HEK293 (cell line): Measurements from ENCODE around the gene FOXP1.
A peak's percentile ranks its signal among the peaks of the same experiment; 100 is the strongest.

Experiments
- KLF10 ChIP-seq: fragments of 450-650 bp; IDR thresholded peaks from 2 replicates; pipeline ENCODE4 v1.5.1; 2018; ENCODE audit warnings: missing biosample characterization, mild to moderate bottlenecking, missing genetic modification characterization
- KLF16 ChIP-seq: fragments of 450-650 bp; formaldehyde crosslinking; IDR thresholded peaks from 2 replicates; pipeline ENCODE4 v1.5.1; 2017; ENCODE audit warnings: missing biosample characterization, missing genetic modification characterization
- KLF9 ChIP-seq: fragments of 450-650 bp; formaldehyde crosslinking; IDR thresholded peaks from 2 replicates; pipeline ENCODE4 v1.5.1; 2016; ENCODE audit warnings: missing biosample characterization, missing genetic modification characterization, low read depth
- RBAK ChIP-seq: fragments of 450-650 bp; formaldehyde crosslinking; IDR thresholded peaks from 2 replicates; pipeline ENCODE4 v1.5.1; 2016; ENCODE audit warnings: missing biosample characterization, missing genetic modification characterization
- ZEB2 ChIP-seq: fragments of 450-650 bp; formaldehyde crosslinking; IDR thresholded peaks from 2 replicates; pipeline ENCODE4 v1.5.1; 2016; ENCODE audit warnings: missing biosample characterization, missing genetic modification characterization
- ZFP3 ChIP-seq: fragments of 450-650 bp; formaldehyde crosslinking; IDR thresholded peaks from 2 replicates; pipeline ENCODE4 v1.5.1; 2016; ENCODE audit warnings: low read depth, missing biosample characterization, missing genetic modification characterization
- ZNF138 ChIP-seq: fragments of 450-650 bp; formaldehyde crosslinking; IDR thresholded peaks from 2 replicates; pipeline ENCODE4 v1.5.1; 2016; ENCODE audit warnings: missing biosample characterization, missing genetic modification characterization, borderline replicate concordance
- ZNF155 ChIP-seq: fragments of 450-650 bp; formaldehyde crosslinking; IDR thresholded peaks from 2 replicates; pipeline ENCODE4 v1.5.1; 2016; ENCODE audit warnings: missing biosample characterization, missing genetic modification characterization
- ZNF19 ChIP-seq: fragments of 450-650 bp; formaldehyde crosslinking; IDR thresholded peaks from 2 replicates; pipeline ENCODE4; 2016; ENCODE audit warnings: missing biosample characterization, missing genetic modification characterization, low read depth
- ZNF211 ChIP-seq: fragments of 450-650 bp; formaldehyde crosslinking; IDR thresholded peaks from 2 replicates; pipeline ENCODE4 v1.5.1; 2016; ENCODE audit warnings: low read depth, missing biosample characterization, missing genetic modification characterization
- ZNF239 ChIP-seq: fragments of 450-650 bp; formaldehyde crosslinking; IDR thresholded peaks from 2 replicates; pipeline ENCODE4 v1.5.1; 2016; ENCODE audit warnings: missing biosample characterization, missing genetic modification characterization
- ZNF292 ChIP-seq: fragments of 450-650 bp; formaldehyde crosslinking; IDR thresholded peaks from 2 replicates; pipeline ENCODE4 v1.5.1; 2016; ENCODE audit warnings: low read depth, missing biosample characterization, missing genetic modification characterization, borderline replicate concordance
- ZNF324 ChIP-seq: fragments of 450-650 bp; formaldehyde crosslinking; IDR thresholded peaks from 2 replicates; pipeline ENCODE4 v1.5.1; 2016; ENCODE audit warnings: missing biosample characterization, missing genetic modification characterization
- ZNF548 ChIP-seq: fragments of 450-650 bp; formaldehyde crosslinking; IDR thresholded peaks from 2 replicates; pipeline ENCODE4 v1.5.1; 2016; ENCODE audit warnings: missing biosample characterization, missing genetic modification characterization
- ZNF585B ChIP-seq: fragments of 450-650 bp; formaldehyde crosslinking; IDR thresholded peaks from 2 replicates; pipeline ENCODE4 v1.5.1; 2016; ENCODE audit warnings: missing biosample characterization, missing genetic modification characterization
- ZNF596 ChIP-seq: fragments of 450-650 bp; IDR thresholded peaks from 2 replicates; pipeline ENCODE4 v1.5.0; 2018; ENCODE audit warnings: missing biosample characterization, mild to moderate bottlenecking, missing genetic modification characterization, moderate library complexity
- ZNF621 ChIP-seq: fragments of 450-650 bp; formaldehyde crosslinking; IDR thresholded peaks from 2 replicates; pipeline ENCODE4 v1.5.1; 2017; ENCODE audit warnings: missing biosample characterization, missing genetic modification characterization
- ZNF654 ChIP-seq: fragments of 450-650 bp; formaldehyde crosslinking; IDR thresholded peaks from 2 replicates; pipeline ENCODE4 v1.5.1; 2016; ENCODE audit warnings: low read depth, missing biosample characterization, missing genetic modification characterization
- ZNF701 ChIP-seq: fragments of 450-650 bp; formaldehyde crosslinking; IDR thresholded peaks from 2 replicates; pipeline ENCODE4 v1.5.1; 2016; ENCODE audit warnings: missing biosample characterization, missing genetic modification characterization
- ZNF76 ChIP-seq: fragments of 450-650 bp; formaldehyde crosslinking; IDR thresholded peaks from 2 replicates; pipeline ENCODE4; 2016; ENCODE audit warnings: low read depth, missing biosample characterization, missing genetic modification characterization, borderline replicate concordance
- ZNF791 ChIP-seq: fragments of 450-650 bp; formaldehyde crosslinking; IDR thresholded peaks from 2 replicates; pipeline ENCODE4 v1.5.1; 2016; ENCODE audit warnings: missing biosample characterization, missing genetic modification characterization
- ZNF830 ChIP-seq: fragments of 450-650 bp; IDR thresholded peaks from 2 replicates; pipeline ENCODE4 v1.5.0; 2018; ENCODE audit warnings: missing biosample characterization, missing genetic modification characterization, low read depth, mild to moderate bottlenecking, moderate library complexity
- ZNF843 ChIP-seq: fragments of 450-650 bp; formaldehyde crosslinking; IDR thresholded peaks from 2 replicates; pipeline ENCODE4 v1.5.1; 2016; ENCODE audit warnings: missing biosample characterization, missing genetic modification characterization
- TF ChIP-seq, protein P1 (sequence below): fragments of 450-650 bp; formaldehyde crosslinking; IDR thresholded peaks from 2 replicates; pipeline ENCODE4 v1.5.1; 2016; ENCODE audit warnings: missing biosample characterization, missing genetic modification characterization
- TF ChIP-seq, protein P2 (sequence below): fragments of 450-650 bp; formaldehyde crosslinking; IDR thresholded peaks from 2 replicates; pipeline ENCODE4 v1.5.1; 2017; ENCODE audit warnings: missing biosample characterization, missing genetic modification characterization
- TF ChIP-seq, protein P3 (sequence below): fragments of 450-650 bp; formaldehyde crosslinking; IDR thresholded peaks from 2 replicates; pipeline ENCODE4 v1.5.1; 2016; ENCODE audit warnings: missing biosample characterization, missing genetic modification characterization
- TF ChIP-seq, protein P4 (sequence below): fragments of 450-650 bp; formaldehyde crosslinking; IDR thresholded peaks from 2 replicates; pipeline ENCODE4 v1.5.1; 2016; ENCODE audit warnings: missing biosample characterization, missing genetic modification characterization
- TF ChIP-seq, protein P5 (sequence below): fragments of 450-650 bp; formaldehyde crosslinking; IDR thresholded peaks from 2 replicates; pipeline ENCODE4 v1.5.0; 2017; ENCODE audit warnings: missing biosample characterization, missing genetic modification characterization, borderline replicate concordance

Gene FOXP1

DNA sequence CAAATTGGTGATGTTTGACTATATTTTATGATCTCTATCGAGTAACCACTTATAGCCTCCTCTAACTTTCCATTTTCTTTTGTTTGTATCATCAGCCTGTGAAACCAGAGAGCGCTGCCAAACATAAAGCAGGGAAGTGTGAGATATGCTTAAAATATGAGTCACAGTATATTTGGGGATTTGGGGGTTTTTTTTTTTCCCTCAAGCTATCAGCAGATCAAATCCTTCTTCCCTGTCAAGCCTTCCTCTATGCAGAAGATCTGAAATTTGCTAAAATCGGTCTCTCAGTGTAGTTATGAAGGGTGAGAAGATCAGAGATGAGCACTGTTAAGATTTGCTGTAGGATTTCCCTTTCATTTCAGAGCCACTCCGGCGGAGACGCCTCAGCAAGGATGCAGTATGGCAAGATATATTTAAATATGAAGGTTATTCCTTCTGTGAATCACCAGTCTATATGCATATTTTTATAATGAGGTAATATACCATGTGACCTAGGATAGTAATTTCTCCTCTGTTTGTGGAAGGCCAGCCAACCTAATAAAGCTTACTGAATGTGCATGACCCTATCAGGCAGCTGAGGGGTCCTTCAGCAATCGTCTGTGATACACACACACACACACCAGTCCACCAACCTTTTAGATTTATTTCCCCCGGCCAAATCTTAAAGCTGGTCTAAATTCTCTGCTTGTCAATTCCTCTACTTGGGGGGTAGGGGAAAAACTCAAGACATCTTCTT lies 474.1 kb downstream of the FOXP1 start (continued):
- TF ChIP-seq ZNF791 (tag by site-specific recombination) (no peak), ZNF621 (tag by site-specific recombination) (no peak), KLF16 (tag by site-specific recombination) (no peak), ZNF654 (tag by site-specific recombination) (no peak; the same call in 1 of the 2 replicates), ZNF324 (tag by site-specific recombination) (no peak), ZNF701 (no peak), ZNF292 (tag by site-specific recombination) (no peak), ZFP3 (tag by site-specific recombination) (no peak), RBAK (no peak), ZNF596 (tag by site-specific recombination) (no peak), ZNF155 (tag by site-specific recombination) (no peak), KLF9 (no peak), ZNF19 (tag by site-specific recombination) (no peak), ZNF239 (tag by site-specific recombination) (no peak), ZNF211 (tag by site-specific recombination) (no peak), ZNF843 (tag by site-specific recombination) (peak; percentile 20; the same call in 1 of the 2 replicates), ZNF830 (tag by site-specific recombination) (no peak), ZEB2 (peak; percentile 82), KLF10 (tag by site-specific recombination) (no peak; the same call in 1 of the 2 replicates), ZNF138 (tag by site-specific recombination) (no peak), ZNF548 (no peak), ZNF585B (tag by site-specific recombination) (no peak), ZNF76 (tag by site-specific recombination) (no peak)
- TF ChIP-seq, protein P1, sequence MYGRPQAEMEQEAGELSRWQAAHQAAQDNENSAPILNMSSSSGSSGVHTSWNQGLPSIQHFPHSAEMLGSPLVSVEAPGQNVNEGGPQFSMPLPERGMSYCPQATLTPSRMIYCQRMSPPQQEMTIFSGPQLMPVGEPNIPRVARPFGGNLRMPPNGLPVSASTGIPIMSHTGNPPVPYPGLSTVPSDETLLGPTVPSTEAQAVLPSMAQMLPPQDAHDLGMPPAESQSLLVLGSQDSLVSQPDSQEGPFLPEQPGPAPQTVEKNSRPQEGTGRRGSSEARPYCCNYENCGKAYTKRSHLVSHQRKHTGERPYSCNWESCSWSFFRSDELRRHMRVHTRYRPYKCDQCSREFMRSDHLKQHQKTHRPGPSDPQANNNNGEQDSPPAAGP = no peak
- TF ChIP-seq, protein P2, sequence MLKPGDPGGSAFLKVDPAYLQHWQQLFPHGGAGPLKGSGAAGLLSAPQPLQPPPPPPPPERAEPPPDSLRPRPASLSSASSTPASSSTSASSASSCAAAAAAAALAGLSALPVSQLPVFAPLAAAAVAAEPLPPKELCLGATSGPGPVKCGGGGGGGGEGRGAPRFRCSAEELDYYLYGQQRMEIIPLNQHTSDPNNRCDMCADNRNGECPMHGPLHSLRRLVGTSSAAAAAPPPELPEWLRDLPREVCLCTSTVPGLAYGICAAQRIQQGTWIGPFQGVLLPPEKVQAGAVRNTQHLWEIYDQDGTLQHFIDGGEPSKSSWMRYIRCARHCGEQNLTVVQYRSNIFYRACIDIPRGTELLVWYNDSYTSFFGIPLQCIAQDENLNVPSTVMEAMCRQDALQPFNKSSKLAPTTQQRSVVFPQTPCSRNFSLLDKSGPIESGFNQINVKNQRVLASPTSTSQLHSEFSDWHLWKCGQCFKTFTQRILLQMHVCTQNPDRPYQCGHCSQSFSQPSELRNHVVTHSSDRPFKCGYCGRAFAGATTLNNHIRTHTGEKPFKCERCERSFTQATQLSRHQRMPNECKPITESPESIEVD (tag by site-specific recombination) = no peak; the same call in 1 of the 2 replicates
- TF ChIP-seq, protein P3, sequence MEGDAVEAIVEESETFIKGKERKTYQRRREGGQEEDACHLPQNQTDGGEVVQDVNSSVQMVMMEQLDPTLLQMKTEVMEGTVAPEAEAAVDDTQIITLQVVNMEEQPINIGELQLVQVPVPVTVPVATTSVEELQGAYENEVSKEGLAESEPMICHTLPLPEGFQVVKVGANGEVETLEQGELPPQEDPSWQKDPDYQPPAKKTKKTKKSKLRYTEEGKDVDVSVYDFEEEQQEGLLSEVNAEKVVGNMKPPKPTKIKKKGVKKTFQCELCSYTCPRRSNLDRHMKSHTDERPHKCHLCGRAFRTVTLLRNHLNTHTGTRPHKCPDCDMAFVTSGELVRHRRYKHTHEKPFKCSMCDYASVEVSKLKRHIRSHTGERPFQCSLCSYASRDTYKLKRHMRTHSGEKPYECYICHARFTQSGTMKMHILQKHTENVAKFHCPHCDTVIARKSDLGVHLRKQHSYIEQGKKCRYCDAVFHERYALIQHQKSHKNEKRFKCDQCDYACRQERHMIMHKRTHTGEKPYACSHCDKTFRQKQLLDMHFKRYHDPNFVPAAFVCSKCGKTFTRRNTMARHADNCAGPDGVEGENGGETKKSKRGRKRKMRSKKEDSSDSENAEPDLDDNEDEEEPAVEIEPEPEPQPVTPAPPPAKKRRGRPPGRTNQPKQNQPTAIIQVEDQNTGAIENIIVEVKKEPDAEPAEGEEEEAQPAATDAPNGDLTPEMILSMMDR (tag by site-specific recombination) = no peak
- TF ChIP-seq, protein P4, sequence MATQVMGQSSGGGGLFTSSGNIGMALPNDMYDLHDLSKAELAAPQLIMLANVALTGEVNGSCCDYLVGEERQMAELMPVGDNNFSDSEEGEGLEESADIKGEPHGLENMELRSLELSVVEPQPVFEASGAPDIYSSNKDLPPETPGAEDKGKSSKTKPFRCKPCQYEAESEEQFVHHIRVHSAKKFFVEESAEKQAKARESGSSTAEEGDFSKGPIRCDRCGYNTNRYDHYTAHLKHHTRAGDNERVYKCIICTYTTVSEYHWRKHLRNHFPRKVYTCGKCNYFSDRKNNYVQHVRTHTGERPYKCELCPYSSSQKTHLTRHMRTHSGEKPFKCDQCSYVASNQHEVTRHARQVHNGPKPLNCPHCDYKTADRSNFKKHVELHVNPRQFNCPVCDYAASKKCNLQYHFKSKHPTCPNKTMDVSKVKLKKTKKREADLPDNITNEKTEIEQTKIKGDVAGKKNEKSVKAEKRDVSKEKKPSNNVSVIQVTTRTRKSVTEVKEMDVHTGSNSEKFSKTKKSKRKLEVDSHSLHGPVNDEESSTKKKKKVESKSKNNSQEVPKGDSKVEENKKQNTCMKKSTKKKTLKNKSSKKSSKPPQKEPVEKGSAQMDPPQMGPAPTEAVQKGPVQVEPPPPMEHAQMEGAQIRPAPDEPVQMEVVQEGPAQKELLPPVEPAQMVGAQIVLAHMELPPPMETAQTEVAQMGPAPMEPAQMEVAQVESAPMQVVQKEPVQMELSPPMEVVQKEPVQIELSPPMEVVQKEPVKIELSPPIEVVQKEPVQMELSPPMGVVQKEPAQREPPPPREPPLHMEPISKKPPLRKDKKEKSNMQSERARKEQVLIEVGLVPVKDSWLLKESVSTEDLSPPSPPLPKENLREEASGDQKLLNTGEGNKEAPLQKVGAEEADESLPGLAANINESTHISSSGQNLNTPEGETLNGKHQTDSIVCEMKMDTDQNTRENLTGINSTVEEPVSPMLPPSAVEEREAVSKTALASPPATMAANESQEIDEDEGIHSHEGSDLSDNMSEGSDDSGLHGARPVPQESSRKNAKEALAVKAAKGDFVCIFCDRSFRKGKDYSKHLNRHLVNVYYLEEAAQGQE (tag by site-specific recombination) = no peak
- TF ChIP-seq, protein P5, sequence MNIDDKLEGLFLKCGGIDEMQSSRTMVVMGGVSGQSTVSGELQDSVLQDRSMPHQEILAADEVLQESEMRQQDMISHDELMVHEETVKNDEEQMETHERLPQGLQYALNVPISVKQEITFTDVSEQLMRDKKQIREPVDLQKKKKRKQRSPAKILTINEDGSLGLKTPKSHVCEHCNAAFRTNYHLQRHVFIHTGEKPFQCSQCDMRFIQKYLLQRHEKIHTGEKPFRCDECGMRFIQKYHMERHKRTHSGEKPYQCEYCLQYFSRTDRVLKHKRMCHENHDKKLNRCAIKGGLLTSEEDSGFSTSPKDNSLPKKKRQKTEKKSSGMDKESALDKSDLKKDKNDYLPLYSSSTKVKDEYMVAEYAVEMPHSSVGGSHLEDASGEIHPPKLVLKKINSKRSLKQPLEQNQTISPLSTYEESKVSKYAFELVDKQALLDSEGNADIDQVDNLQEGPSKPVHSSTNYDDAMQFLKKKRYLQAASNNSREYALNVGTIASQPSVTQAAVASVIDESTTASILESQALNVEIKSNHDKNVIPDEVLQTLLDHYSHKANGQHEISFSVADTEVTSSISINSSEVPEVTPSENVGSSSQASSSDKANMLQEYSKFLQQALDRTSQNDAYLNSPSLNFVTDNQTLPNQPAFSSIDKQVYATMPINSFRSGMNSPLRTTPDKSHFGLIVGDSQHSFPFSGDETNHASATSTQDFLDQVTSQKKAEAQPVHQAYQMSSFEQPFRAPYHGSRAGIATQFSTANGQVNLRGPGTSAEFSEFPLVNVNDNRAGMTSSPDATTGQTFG (tag by site-specific recombination) = no peak
